NCI-H526 (cell line): ENCODE measurements around the gene MAX.

Experiments used
- DNase-seq, 2 experiments: peaks; one replicate each; lab custom pipeline; 2025; lab: John Stamatoyannopoulos, UW

MAX gene

GRCh38 chr14:65073605-65074201 lies 28.6 kb downstream of the MAX start:
- peak in 1 of 2 experiments; percentile 27 for DNase-seq

DNA sequence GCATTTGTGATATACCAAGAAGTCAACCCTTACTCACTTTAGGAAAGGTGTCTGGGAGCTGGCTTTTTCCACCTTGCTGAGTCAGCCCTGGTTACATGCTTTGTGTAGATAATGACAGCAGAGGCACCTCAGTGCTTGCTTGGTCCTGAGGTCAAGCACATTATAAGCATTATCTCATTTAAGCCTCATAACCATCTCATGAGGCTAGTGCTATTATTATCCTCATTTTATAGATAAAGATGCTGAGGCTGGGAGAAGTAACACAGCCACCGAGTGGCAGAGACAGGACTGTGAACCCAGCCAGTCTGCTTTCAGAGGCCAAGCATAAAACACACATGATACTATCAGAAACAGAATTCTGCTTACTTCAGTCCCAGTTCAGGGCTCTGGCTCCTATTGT lies 29.4 kb downstream of the MAX start:
- no peak for DNase-seq

DNA sequence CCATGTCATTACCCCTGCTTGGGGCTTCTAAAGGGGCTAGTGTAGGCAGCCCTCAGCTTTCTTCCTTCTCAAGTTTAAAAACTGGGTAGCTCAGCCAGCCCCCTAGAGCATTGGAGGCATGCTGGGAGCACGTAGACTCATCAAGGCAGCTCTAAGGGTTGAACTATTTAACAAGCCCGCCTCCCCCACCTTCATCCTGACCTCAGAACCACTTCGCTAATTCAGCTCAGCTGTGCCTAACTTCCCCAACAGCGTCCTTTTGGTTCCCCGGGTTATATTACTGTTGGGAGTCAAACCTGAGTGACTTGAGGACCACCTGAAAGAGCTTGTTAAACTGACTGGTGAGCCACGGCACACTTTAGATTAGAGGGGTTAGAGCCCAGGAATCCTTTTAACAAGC lies 30.1 kb downstream of the MAX start:
- DNase-seq, result no peak

GRCh38 chr14:65071544-65071943 lies 30.8 kb downstream of the MAX start:
- DNase-seq, result no peak

GRCh38 chr14:65070471-65070976 lies 31.8 kb downstream of the MAX start:
- peak; percentile 16 to 89 for DNase-seq

- DNase-seq, result no peak
Observed at GRCh38 chr14:65069874-65070413, 32.4 kb downstream of the MAX start.

DNA sequence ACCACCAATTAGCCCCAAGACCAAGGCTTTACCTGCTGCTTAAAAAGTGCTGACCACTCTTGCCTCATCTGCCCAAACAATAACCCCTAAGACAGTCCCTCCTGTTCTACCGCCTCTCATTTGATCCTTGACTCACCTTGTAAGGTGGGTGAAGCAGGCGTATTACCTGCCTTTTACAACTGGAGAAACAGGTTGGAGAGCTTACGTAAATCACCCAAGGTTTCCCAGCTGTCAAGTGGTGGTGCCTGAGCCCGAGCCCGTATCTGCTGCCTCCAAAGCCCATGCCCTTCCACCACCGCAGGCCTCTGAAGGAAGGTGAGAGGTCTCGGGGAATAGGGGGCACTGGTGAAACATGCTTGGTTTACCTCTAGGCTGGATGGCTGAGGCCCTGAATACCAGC lies 36.6 kb downstream of the MAX start:
- no peak for DNase-seq

GRCh38 chr14:65062096-65063075 lies 39.9 kb downstream of the MAX start:
- DNase-seq, result no peak

- no peak for DNase-seq
Observed at GRCh38 chr14:65057695-65058094, 44.6 kb downstream of the MAX start.

- DNase-seq, result no peak
Observed at GRCh38 chr14:65054471-65055085, 47.7 kb downstream of the MAX start.

DNA sequence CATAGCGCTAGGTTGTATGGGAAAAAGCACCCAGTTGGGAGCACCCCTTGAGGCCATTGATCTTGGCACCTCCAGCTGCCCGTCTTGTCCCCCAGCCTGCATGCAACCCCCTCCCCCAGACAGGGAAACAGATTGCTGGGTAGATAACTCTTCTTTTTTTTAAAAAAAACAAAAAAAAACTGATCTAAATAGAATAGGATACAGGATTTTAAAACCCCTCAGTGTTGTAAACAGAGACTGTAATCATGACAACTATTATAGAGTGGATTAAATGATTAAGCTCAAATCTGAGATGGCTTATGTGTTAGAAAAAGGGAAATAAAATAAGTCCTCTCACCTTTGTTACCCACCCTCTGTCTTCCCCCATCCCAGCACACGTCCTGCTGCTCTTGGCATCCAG lies 48.9 kb downstream of the MAX start:
- DNase-seq, result no peak

GRCh38 chr14:65052832-65053231 lies 49.5 kb downstream of the MAX start:
- no peak for DNase-seq

DNA sequence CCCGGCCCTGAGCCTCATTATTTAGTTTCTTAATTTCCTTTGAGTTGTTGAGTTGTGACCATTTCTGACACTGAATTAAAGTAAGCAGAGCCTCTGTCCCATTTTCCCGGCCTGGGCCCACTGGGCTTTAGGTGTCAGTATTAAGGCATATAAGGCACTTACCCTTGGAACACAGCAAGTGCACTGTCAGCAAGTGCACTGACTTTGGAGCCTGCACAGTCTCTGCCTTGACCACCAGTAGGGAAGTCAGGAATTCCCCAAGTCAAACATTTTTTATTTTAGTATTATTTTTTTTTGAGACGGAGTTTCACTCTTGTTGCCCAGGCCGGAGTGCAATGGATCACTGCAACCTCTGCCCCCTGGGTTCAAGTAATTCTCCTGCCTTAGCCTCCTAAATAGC lies 56.6 kb downstream of the MAX start:
- no peak for DNase-seq

DNA sequence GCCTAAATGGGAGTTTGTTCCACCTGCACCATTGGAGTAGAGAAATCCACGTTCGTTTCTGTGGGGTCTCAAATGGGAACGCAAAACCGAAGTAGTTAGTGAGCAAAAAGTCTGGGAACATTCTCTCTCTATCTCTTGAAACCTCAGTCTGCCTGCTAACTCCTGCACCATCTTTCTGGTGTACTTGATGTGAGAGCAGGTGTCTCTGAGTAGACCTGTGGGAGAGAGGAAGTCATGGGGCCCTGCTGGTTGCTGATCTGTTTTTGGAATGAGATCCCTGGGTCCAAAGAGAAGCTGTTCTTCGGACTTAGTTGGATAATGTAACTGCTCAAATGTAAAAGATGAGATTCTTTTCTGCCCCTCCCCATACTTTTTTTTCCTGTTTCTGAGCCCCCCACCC lies 57.3 kb downstream of the MAX start:
- no peak for DNase-seq

DNA sequence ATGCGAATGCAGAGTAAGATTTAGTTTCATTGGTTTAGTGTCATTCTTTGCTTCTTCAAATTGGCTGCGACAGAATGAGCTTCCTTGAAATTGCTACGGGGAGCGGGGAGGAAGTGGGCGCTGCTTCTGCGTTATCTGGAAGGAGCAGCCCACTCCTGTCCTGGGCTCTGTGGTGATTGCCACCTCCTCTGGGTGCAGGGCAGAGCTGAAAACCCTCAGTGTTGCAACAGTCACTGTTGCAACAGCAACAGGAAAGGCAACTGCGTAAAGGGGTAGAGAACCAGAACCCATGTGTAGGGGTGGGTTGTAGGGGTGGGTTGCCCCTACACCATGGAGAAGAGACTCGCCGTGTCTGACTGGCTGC lies 57.7 kb downstream of the MAX start:
- DNase-seq, result no peak

- no peak for DNase-seq
Observed at GRCh38 chr14:65043893-65044595, 58.3 kb downstream of the MAX start.

- DNase-seq, result no peak
Observed at GRCh38 chr14:65042731-65043372, 59.5 kb downstream of the MAX start.

DNA sequence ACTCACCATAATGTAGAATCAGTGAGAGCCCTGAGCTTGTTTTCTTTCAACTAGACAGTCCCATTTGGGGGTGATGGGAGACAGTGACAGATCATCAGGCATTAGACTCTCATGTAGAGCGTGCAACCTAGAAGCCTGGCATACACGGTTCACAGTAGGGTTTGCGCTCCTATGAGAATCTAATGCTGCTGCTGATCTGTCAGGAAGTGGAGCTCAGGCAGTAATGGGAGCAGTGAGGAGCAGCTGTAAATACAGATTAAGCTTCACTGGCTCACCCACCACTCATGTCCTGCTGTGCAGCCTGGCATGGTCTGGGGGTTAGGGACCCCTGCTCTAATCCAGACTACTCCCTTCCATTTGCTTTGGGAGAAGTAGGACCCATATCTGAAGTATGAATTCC lies 60.0 kb downstream of the MAX start:
- no peak for DNase-seq

GRCh38 chr14:65041434-65041915 lies 60.8 kb downstream of the MAX start:
- no peak for DNase-seq

- no peak for DNase-seq
Observed at GRCh38 chr14:65040666-65041433, 61.5 kb downstream of the MAX start.

DNA sequence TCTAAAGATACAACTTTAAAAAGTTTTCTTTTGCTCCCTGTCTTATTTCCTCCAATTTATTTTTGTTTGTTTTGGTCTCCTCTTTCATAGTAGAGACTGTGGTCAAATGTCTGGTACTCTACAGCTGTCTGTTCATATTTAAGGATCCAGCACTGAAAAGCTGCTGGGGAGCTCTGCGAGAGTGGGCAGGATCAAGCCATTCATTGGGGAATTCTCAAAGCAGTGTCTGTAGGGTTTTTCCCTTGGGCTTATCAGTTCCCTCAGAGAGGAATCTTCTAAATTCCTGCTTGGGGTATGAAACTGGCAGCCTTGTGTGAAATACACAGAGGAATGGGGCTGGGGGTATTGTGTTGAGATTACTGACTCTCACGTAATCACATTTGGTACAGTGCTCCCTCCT lies 63.4 kb downstream of the MAX start:
- no peak for DNase-seq
